H9 (cell line): ENCODE measurements around the gene ISOC1. TPM values are rescaled to one million over a fixed set of nuclear protein-coding genes. Genes with fewer than 3 reads are reported as not detected.

Source experiments
- DNase-seq: peaks from one replicate; pipeline ENCODE4 v3.0.0-alpha.2; 2017
- H2AFZ ChIP-seq: one replicate; pipeline ENCODE4 v1.6.1; 2013; ENCODE audit warnings: mild to moderate bottlenecking, low read length, control low read depth, moderate library complexity
- H2AK5ac ChIP-seq: 2 replicates; pipeline ENCODE4 v1.6.1; 2013; ENCODE audit warnings: low read length, control low read depth, mixed read lengths; ENCODE audit not compliant: insufficient read length
- H2BK120ac ChIP-seq: one replicate; pipeline ENCODE4 v1.6.1; 2013; ENCODE audit warnings: low read depth, mild to moderate bottlenecking, low read length, control low read depth, inconsistent platforms; ENCODE audit not compliant: poor library complexity, severe bottlenecking
- H2BK12ac ChIP-seq: 2 replicates; pipeline ENCODE4 v1.6.1; 2013; ENCODE audit warnings: low read length, control low read depth, mixed read lengths, low read depth; ENCODE audit not compliant: insufficient read length
- H2BK15ac ChIP-seq: 2 replicates; pipeline ENCODE4 v1.6.1; 2013; ENCODE audit warnings: low read depth, low read length, control low read depth
- H2BK20ac ChIP-seq: one replicate; pipeline ENCODE4 v1.6.1; 2013; ENCODE audit warnings: low read depth, mild to moderate bottlenecking, low read length, control low read depth, inconsistent platforms; ENCODE audit not compliant: poor library complexity, severe bottlenecking
- H2BK5ac ChIP-seq: 2 replicates; pipeline ENCODE4 v1.6.1; 2013; ENCODE audit warnings: low read length, control low read depth, mixed read lengths; ENCODE audit not compliant: insufficient read length
- H3K14ac ChIP-seq: 2 replicates; pipeline ENCODE4 v1.6.1; 2013; ENCODE audit warnings: low read length, control low read depth; ENCODE audit not compliant: insufficient read depth
- H3K18ac ChIP-seq: 2 replicates; pipeline ENCODE4 v1.6.1; 2013; ENCODE audit warnings: low read depth, mild to moderate bottlenecking, mixed read lengths, low read length, control low read depth; ENCODE audit not compliant: insufficient read length
- H3K23ac ChIP-seq: 2 replicates; pipeline ENCODE4 v1.6.1; 2013; ENCODE audit warnings: low read length, control low read depth, mixed read lengths, low read depth; ENCODE audit not compliant: insufficient read length
- H3K23me2 ChIP-seq: 2 replicates; pipeline ENCODE4 v1.6.1; 2013; ENCODE audit warnings: low read depth, mild to moderate bottlenecking, mixed read lengths, low read length, control low read depth; ENCODE audit not compliant: insufficient read length, poor library complexity, severe bottlenecking
- H3K27ac ChIP-seq: 2 replicates; pipeline ENCODE4 v1.5.1; 2013; ENCODE audit warnings: low read length, control low read depth, mixed read lengths, low read depth; ENCODE audit not compliant: insufficient read length
- H3K27me3 ChIP-seq: 2 replicates; pipeline ENCODE4 v1.6.1; 2013; ENCODE audit warnings: low read length, control low read depth, inconsistent platforms; ENCODE audit not compliant: insufficient read depth
- H3K4ac ChIP-seq: 2 replicates; pipeline ENCODE4 v1.6.1; 2013; ENCODE audit warnings: low read depth, mild to moderate bottlenecking, control low read depth, inconsistent platforms, low read length, moderate library complexity
- H3K4me1 ChIP-seq: 2 replicates; pipeline ENCODE4 v1.6.1; 2013; ENCODE audit warnings: low read length, control low read depth, inconsistent platforms; ENCODE audit not compliant: insufficient read depth
- H3K4me2 ChIP-seq: 2 replicates; pipeline ENCODE4 v1.6.1; 2013; ENCODE audit warnings: low read length, control low read depth, mixed read lengths; ENCODE audit not compliant: insufficient read length, insufficient read depth
- H3K56ac ChIP-seq: 2 replicates; pipeline ENCODE4 v1.6.1; 2013; ENCODE audit warnings: low read depth, mild to moderate bottlenecking, mixed read lengths, low read length, control low read depth; ENCODE audit not compliant: insufficient read length
- H3K79me1 ChIP-seq: 2 replicates; pipeline ENCODE4 v1.6.1; 2013; ENCODE audit warnings: low read depth, mild to moderate bottlenecking, moderate library complexity, low read length, control low read depth, inconsistent platforms; ENCODE audit not compliant: insufficient read depth, poor library complexity, severe bottlenecking
- H3K79me2 ChIP-seq: 2 replicates; pipeline ENCODE4 v1.6.1; 2013; ENCODE audit warnings: low read length, control low read depth, inconsistent platforms; ENCODE audit not compliant: insufficient read depth
- H3K9ac ChIP-seq: 2 replicates; pipeline ENCODE4 v1.6.1; 2013; ENCODE audit warnings: low read length, control low read depth, mixed read lengths; ENCODE audit not compliant: insufficient read length; ENCODE audit errors: extremely low read depth
- H3K9me3 ChIP-seq: one replicate; pipeline ENCODE4 v1.6.1; 2013; ENCODE audit warnings: low read depth, low read length, inconsistent platforms; ENCODE audit not compliant: control insufficient read depth
- H3T11ph ChIP-seq: one replicate; pipeline ENCODE4 v1.6.1; 2013; ENCODE audit warnings: mild to moderate bottlenecking, low read length, control low read depth, inconsistent platforms
- H4K20me1 ChIP-seq: one replicate; pipeline ENCODE4 v1.6.1; 2013; ENCODE audit not compliant: control insufficient read depth, insufficient read length, insufficient read depth
- H4K5ac ChIP-seq: 2 replicates; pipeline ENCODE4 v1.6.1; 2013; ENCODE audit warnings: low read depth, mild to moderate bottlenecking, mixed read lengths, low read length, control low read depth; ENCODE audit not compliant: insufficient read length
- H4K8ac ChIP-seq: replicated peaks from 2 replicates; pipeline ENCODE4 v1.6.1; 2013; ENCODE audit warnings: low read length, control low read depth, mixed read lengths, low read depth; ENCODE audit not compliant: insufficient read length
- H4K91ac ChIP-seq: 2 replicates; pipeline ENCODE4 v1.6.1; 2013; ENCODE audit warnings: low read depth, mild to moderate bottlenecking, moderate library complexity, mixed read lengths, low read length, control low read depth; ENCODE audit not compliant: insufficient read length
- H3K27ac Mint-ChIP-seq, 3 experiments: 2 replicates in 2 of 3; 3 replicates in 1 of 3; pipeline ENCODE4 v1.8.0; 2020 to 2021; ENCODE audit warnings: mixed read lengths in 3 of 3, mild to moderate bottlenecking in 1 of 3, moderate library complexity in 1 of 3
- H3K27me3 Mint-ChIP-seq: 2 replicates; pipeline ENCODE4 v1.8.0; 2021; ENCODE audit warnings: low read depth, mild to moderate bottlenecking, moderate library complexity, mixed read lengths
- H3K36me3 Mint-ChIP-seq, 3 experiments: 2 replicates in 2 of 3; 3 replicates in 1 of 3; pipeline ENCODE4 v1.8.0; 2020 to 2021; ENCODE audit warnings: low read depth in 3 of 3, mixed read lengths in 3 of 3; ENCODE audit not compliant: insufficient read depth in 1 of 3
- H3K4me1 Mint-ChIP-seq, 2 experiments: 2 replicates each; pipeline ENCODE4 v1.8.0; 2020; ENCODE audit warnings: mixed read lengths in 2 of 2
- H3K4me3 Mint-ChIP-seq, 2 experiments: 2 replicates in 1 of 2; 3 replicates in 1 of 2; pipeline ENCODE4 v1.8.0; 2020 to 2021; ENCODE audit warnings: mild to moderate bottlenecking in 2 of 2, mixed read lengths in 2 of 2, moderate library complexity in 1 of 2
- H3K9me3 Mint-ChIP-seq, 2 experiments: 2 replicates in 1 of 2; 3 replicates in 1 of 2; pipeline ENCODE4 v1.8.0; 2020; ENCODE audit warnings: mild to moderate bottlenecking in 2 of 2, mixed read lengths in 2 of 2, moderate library complexity in 1 of 2
- WGBS: extraction: QIAGEN DNeasy Blood & Tissue Kit; methylation state at CpG from one replicate; pipeline ENCODE4 v1.1.7; 2013; ENCODE audit warnings: missing lambda C conversion rate, low lambda C conversion rate, mixed read lengths; ENCODE audit not compliant: insufficient read length; ENCODE audit errors: extremely low coverage; 5-methylcytosine and 5-hydroxymethylcytosine counted together
- total RNA-seq: library from RNA; stranded (reverse); gene quantifications from 2 replicates; pipeline ENCODE4 v1.2.1, GENCODE V29; 2021
- TF ChIP-seq, protein P1 (sequence below): fragments of 200-600 bp; sonication (generic); conservative IDR thresholded peaks from 3 replicates; pipeline ENCODE4 v1.8.0; 2021; ENCODE audit warnings: antibody characterized with exemption, mild to moderate bottlenecking

ISOC1 gene
- total RNA-seq, 1 experiment from 2014 or later = 23.0 TPM

DNA sequence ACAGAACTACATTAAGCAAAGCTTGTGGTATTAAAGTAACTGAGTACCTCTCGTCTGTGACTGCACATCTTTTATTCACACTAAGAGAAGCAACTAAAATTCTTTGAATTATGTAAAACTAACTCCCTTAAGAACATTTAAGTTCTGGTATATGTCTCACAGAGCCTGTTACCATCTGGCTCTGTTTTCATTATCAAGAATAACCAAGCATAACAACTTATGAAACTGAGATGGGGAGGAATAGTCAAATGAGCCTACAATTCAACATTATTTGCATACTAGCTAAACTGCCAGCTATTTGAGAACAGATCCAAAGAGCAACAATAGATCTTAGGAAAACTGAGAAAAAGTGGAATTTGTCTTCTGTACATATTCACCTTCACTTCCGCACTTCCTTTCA lies 25.3 kb upstream of the ISOC1 start:
- H3K18ac ChIP-seq = no peak overlapping the region
- H3K23me2 ChIP-seq = no peaks in the 10 kb centered on the region
- Mint-ChIP-seq H3K36me3 (no peaks in the 10 kb centered on the region), H3K4me1 (no peaks in the 10 kb centered on the region), H3K27me3 (no peaks in the 10 kb centered on the region), H3K27ac (no peak overlapping the region), H3K9me3 (no peaks in the 10 kb centered on the region), H3K4me3 (no peak overlapping the region)
- no peak overlapping the region for H2AFZ ChIP-seq
- H4K91ac ChIP-seq = no peak overlapping the region
- no peaks in the 10 kb centered on the region for H3K9me3 ChIP-seq
- no peaks in the 10 kb centered on the region for H3K79me1 ChIP-seq
- H4K20me1 ChIP-seq = no peaks in the 10 kb centered on the region
- no peak overlapping the region for H2BK5ac ChIP-seq
- H3K4me2 ChIP-seq = no peak overlapping the region
- no peak for DNase-seq
- H2BK20ac ChIP-seq = no peak overlapping the region
- H3K27me3 ChIP-seq = no peaks in the 10 kb centered on the region
- H3K27ac ChIP-seq = no peak overlapping the region
- H4K8ac ChIP-seq = no peak overlapping the region
- H2BK15ac ChIP-seq = no peak overlapping the region
- H3K9ac ChIP-seq = no peak overlapping the region
- H3K4ac ChIP-seq = no peak overlapping the region
- H3T11ph ChIP-seq = no peak overlapping the region
- no CpG with 5 or more reads among the region's 2 CpGs for WGBS
- H3K23ac ChIP-seq = no peak overlapping the region
- no peak overlapping the region for H2AK5ac ChIP-seq
- no peaks in the 10 kb centered on the region for H3K4me1 ChIP-seq
- no peak overlapping the region for H4K5ac ChIP-seq
- TF ChIP-seq, protein P1, sequence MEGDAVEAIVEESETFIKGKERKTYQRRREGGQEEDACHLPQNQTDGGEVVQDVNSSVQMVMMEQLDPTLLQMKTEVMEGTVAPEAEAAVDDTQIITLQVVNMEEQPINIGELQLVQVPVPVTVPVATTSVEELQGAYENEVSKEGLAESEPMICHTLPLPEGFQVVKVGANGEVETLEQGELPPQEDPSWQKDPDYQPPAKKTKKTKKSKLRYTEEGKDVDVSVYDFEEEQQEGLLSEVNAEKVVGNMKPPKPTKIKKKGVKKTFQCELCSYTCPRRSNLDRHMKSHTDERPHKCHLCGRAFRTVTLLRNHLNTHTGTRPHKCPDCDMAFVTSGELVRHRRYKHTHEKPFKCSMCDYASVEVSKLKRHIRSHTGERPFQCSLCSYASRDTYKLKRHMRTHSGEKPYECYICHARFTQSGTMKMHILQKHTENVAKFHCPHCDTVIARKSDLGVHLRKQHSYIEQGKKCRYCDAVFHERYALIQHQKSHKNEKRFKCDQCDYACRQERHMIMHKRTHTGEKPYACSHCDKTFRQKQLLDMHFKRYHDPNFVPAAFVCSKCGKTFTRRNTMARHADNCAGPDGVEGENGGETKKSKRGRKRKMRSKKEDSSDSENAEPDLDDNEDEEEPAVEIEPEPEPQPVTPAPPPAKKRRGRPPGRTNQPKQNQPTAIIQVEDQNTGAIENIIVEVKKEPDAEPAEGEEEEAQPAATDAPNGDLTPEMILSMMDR = no peak
- H3K79me2 ChIP-seq = no peaks in the 10 kb centered on the region
- no peak overlapping the region for H3K14ac ChIP-seq
- no peak overlapping the region for H2BK12ac ChIP-seq
- no peak overlapping the region for H3K56ac ChIP-seq
- no peak overlapping the region for H2BK120ac ChIP-seq
